ENCODE measurements around the gene AP2A1.

AP2A1 gene

GRCh38 chr19:49847731-49848696, 81.2 kb downstream of the AP2A1 start:
- intact Hi-C loops (cut with DNase I): no loop called here
- no peak for DNase-seq

- DNase-seq: no peak
- intact Hi-C loops (cut with DNase I): no loop called here
Measured at GRCh38 chr19:49848938-49849337, 82.1 kb downstream of the AP2A1 start.

GRCh38 chr19:49849433-49850220, 82.8 kb downstream of the AP2A1 start:
- intact Hi-C loops (cut with DNase I): loop anchor here (5.0 kb wide), 1 partner anchor 32 kb away; the partner anchor contains the start of gene MED25
- no peak for DNase-seq

GRCh38 chr19:49850221-49850486, 83.4 kb downstream of the AP2A1 start:
- DNase-seq: no peak
- intact Hi-C loops (cut with DNase I): loop anchor here (5.0 kb wide), 1 partner anchor 33 kb away; the partner anchor contains the start of gene MED25

DNA sequence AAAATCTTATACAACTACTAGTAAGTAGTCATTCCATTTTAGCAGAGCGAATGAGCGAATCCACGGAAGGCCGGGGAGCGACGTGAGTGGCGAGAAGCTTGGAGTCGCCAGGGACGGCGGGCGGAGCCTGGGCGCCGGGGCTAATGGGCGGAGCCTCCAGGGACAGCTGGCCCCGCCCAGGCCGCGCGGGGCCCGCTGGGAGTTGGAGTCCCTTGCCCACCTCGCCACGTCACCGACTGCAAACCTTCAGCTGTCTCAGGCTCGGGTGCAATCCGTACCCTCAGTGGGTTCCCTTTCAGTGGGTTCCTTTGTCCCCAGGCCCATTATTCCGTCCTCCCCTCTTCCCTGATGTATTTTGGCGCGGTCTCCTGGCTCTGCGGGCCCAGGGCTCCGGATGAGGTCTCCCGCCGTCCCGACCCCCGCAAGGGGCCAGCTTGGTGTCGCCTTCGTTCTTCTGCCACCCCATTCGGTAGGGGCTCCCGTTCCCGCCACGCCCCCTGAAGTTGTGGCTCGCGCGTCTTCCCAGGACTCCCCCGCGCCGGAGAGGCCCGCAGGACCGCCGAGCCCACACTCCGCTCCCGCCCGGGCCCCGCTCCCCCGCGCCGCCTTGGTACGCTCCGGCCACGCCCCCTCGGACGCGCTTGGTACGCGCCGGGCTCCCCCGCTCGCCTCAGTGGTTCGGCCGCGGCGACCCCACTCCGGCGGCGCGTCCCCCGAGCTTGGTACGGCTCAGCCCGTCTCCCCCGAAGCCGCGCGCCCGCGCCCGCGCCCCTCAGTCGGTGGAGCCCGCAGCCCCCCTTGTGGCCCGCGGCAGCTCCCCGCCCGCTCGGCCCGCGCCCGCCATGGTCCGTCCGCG, 83.9 kb downstream of the AP2A1 start, which contains the start of gene PTOV1:
Gene PTOV1, plus strand, starts transcription at position 673 of the 856 bp plus-strand sequence.
- peak; percentile 86 to 98 (median 95) for DNase-seq
- intact Hi-C loops (cut with DNase I): loop anchor here (5.0 kb wide), 1 partner anchor 33 kb away; the partner anchor contains the start of gene MED25

DNA sequence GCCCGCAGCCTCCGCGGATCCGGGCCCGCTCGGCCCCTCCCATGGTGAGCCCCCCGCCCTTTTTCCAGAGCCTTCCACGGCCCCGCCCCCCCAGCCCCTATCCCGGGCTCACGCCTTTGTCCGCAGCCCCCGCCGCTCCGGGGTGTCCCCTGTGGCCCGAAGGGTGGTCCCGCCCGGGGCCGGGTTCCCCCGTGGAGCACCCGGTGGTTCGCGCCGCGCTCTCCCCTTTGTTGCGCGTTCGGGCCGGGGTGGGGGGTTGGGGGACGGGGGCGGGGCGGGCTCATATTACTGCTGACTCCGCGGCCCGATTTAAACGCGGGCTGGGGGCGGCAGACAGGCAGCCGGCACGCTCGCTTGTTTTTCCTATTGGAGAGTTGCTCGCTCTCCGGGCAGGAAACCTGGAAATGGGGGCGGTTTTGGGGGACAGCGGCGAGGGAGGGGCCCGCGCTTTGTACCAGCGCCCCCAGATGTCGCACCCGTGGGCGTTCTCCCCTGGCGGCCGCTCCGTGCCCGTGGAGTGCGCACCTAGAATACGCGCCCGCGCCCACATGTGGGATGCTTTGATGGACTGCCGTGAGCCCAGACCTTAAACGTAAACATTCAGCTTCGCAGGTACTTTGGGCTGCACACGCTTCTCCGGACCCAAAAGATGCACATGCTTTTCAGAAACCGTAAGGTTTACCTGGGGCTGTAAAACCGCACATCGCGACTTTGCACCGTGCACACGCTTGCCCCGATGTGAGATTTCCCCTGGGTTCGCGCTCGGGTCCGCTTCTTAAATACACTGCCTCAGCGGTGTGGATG, 84.9 kb downstream of the AP2A1 start:
- intact Hi-C loops (cut with DNase I): loop anchor here (5.0 kb wide), 1 partner anchor 34 kb away; the partner anchor contains the start of gene MED25
- peak in 18 of 42 donors; percentile 17 to 69 (median 49) for DNase-seq

DNA sequence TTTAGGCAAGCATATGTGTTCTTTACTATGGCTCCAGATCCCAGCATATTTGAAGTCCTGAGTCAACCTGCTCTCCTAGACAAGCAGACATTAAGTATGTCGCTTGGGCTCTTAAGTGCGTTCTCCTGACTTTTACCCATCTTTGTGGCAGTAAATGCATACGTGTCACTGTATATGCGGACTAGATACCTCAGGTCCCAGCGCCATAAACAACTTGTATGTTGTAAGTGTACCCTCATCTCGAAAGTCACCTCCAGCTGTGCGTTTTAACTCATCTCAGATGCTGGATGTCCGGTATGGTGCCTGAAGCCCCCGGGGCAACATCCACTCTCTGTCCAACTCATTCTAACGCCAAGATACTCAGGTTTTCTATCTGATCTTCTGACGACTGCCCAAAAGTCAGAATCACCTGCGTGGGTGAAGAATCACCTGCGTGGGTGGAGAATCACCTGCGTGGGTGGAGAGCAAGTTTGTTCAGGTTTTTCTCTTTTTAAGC, 85.9 kb downstream of the AP2A1 start:
- intact Hi-C loops (cut with DNase I): loop anchor here (5.0 kb wide), 1 partner anchor 35 kb away; the partner anchor contains the start of gene MED25
- DNase-seq: no peak

GRCh38 chr19:49853852-49854377, 87.1 kb downstream of the AP2A1 start:
- no peak for DNase-seq
- intact Hi-C loops (cut with DNase I): loop anchor here (5.0 kb wide), 1 partner anchor 37 kb away; the partner anchor contains the start of gene MED25

DNA sequence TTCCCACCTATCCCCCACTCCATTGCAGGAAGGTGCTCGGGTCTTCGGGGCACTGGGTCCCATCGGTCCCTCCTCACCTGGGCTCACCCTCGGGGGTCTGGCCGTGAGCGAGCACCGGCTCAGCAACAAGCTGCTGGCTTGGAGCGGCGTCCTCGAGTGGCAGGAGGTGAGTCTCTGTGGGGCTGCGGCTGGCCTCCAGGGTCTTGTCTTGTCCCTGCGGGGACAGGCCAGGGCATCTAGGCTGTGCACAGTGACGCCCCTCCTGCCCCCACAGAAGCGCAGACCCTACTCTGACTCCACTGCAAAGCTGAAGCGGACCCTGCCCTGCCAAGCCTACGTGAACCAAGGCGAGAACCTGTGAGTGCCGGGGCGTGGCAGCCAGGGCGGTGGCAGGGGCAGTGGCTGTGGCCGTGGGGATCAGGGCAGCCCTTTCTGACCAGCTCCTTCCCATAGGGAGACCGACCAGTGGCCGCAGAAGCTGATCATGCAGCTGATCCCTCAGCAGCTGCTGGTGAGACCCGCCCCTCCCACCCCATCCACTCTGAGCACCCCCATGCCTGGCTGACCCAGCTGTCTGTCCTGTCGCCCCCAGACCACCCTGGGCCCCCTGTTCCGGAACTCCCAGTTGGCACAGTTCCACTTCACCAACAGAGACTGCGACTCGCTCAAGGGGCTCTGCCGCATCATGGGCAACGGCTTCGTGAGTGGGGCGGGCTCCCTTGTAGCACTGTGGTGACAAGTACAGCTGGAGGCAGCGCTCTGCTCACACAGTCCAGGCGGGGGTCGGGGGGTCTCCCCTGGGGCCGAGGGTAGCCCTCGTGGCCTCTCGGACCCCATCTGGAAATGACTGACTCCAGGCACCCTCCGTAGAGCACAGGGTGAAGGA, 87.8 kb downstream of the AP2A1 start:
- no peak for DNase-seq
- intact Hi-C loops (cut with DNase I): loop anchor here (5.0 kb wide), 1 partner anchor 37 kb away; the partner anchor contains the start of gene MED25

DNA sequence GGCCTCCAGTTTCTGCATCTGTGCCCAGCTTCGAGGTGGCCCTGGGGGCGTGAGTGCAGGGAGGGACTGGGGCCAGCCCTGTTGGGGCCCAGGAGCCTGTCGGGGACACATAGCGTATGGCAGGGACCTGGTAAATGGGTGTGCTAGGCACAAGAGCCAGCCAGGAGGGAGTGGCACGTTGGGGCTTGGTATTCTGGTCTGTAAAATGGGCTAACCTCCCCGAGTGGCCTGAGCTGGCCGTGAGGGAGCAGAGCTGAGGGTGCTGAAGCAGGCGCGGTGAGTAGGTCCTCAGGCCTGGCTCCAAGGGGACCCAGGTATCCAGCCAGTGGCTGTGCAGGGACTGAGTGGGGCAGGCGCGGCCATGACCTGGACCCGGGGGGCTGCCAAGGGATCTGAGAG, 88.5 kb downstream of the AP2A1 start:
- no peak for DNase-seq
- intact Hi-C loops (cut with DNase I): no loop called here

- intact Hi-C loops (cut with DNase I): no loop called here
Measured at GRCh38 chr19:49855676-49856573, 89.1 kb downstream of the AP2A1 start.

GRCh38 chr19:49856574-49857021, 89.8 kb downstream of the AP2A1 start:
- DNase-seq: no peak
- intact Hi-C loops (cut with DNase I): no loop called here

More at GRCh38 chr19:49855676-49856573, 89.1 kb downstream of the AP2A1 start:
- DNase-seq: no peak
